IPS DF 6.9 (cell line): Measurements from ENCODE around the gene MLC1.
A peak's percentile ranks its signal among the peaks of the same experiment; 100 is the strongest.

Experiments
- DNase-seq: peaks from one replicate; pipeline ENCODE4 v3.0.0-alpha.2; 2013; ENCODE audit warnings: low read depth, low spot score
- H3K27ac ChIP-seq: one replicate; pipeline ENCODE4 v1.5.1; 2013; ENCODE audit warnings: low read length, control low read depth
- H3K27me3 ChIP-seq: 2 replicates; pipeline ENCODE4 v1.6.1; 2013; ENCODE audit warnings: mild to moderate bottlenecking, low read length; ENCODE audit not compliant: control insufficient read depth, insufficient read depth
- H3K36me3 ChIP-seq: 2 replicates; pipeline ENCODE4 v1.6.1; 2013; ENCODE audit warnings: low read length; ENCODE audit not compliant: control insufficient read depth, insufficient read depth
- H3K4me1 ChIP-seq: 2 replicates; pipeline ENCODE4 v1.6.1; 2013; ENCODE audit warnings: low read length; ENCODE audit not compliant: control insufficient read depth, insufficient read depth
- H3K4me3 ChIP-seq: 2 replicates; pipeline ENCODE4 v1.5.1; 2013; ENCODE audit warnings: mild to moderate bottlenecking, low read length
- H3K9me3 ChIP-seq: 2 replicates; pipeline ENCODE4 v1.6.1; 2013; ENCODE audit warnings: low read length, inconsistent platforms; ENCODE audit not compliant: control insufficient read depth, insufficient read depth
- WGBS: extraction: QIAGEN DNeasy Blood & Tissue Kit; methylation state at CpG from one replicate; pipeline ENCODE4 v1.1.7; 2013; ENCODE audit warnings: mixed read lengths, missing lambda C conversion rate; ENCODE audit not compliant: insufficient read length, insufficient coverage; 5-methylcytosine and 5-hydroxymethylcytosine counted together

The MLC1 gene

GRCh38 chr22:50022171-50022819 is 62.9 kb downstream of the MLC1 start:
- Histone ChIP-seq H3K27me3 (no peaks in the 10 kb centered on the region), H3K27ac (no peak overlapping the region)
- WGBS, result no CpG with 5 or more reads among the region's 14 CpGs

GRCh38 chr22:50020606-50021005 is 64.6 kb downstream of the MLC1 start:
- Histone ChIP-seq H3K9me3 (no peaks in the 10 kb centered on the region), H3K4me1 (no peaks in the 10 kb centered on the region; the same call in 1 of the 2 replicates), H3K27ac (no peak overlapping the region), H3K36me3 (no peaks in the 10 kb centered on the region), H3K27me3 (no peaks in the 10 kb centered on the region; the same call in 1 of the 2 replicates), H3K4me3 (no peak overlapping the region)
- no peak for DNase-seq
- no CpG with 5 or more reads among the region's 15 CpGs for WGBS

More at GRCh38 chr22:50022171-50022819, 62.9 kb downstream of the MLC1 start:
- no peaks in the 10 kb centered on the region for H3K4me1 ChIP-seq
- no peaks in the 10 kb centered on the region for H3K9me3 ChIP-seq
- no peak overlapping the region for H3K4me3 ChIP-seq
- H3K36me3 ChIP-seq, result no peaks in the 10 kb centered on the region
- DNase-seq, result no peak

- WGBS, result no CpG with 5 or more reads among the region's 3 CpGs
Observed at GRCh38 chr22:50019316-50019715, 65.9 kb downstream of the MLC1 start.

GRCh38 chr22:50018608-50019285 is 66.5 kb downstream of the MLC1 start:
- Histone ChIP-seq H3K36me3 (no peaks in the 10 kb centered on the region), H3K4me1 (peaks cover 5% of the 10 kb centered on the region), H3K4me3 (no peak overlapping the region), H3K9me3 (no peaks in the 10 kb centered on the region), H3K27ac (no peak overlapping the region), H3K27me3 (peaks cover 12% of the 10 kb centered on the region; the same call in 1 of the 2 replicates)
- no CpG with 5 or more reads among the region's 11 CpGs for WGBS
- no peak for DNase-seq

More at GRCh38 chr22:50019316-50019715, 65.9 kb downstream of the MLC1 start:
- H3K4me3 ChIP-seq, result no peak overlapping the region
- no peak for DNase-seq
- peaks cover 5% of the 10 kb centered on the region for H3K4me1 ChIP-seq
- H3K27ac ChIP-seq, result no peak overlapping the region
- H3K27me3 ChIP-seq, result peaks cover 7% of the 10 kb centered on the region; the same call in 1 of the 2 replicates
- no peaks in the 10 kb centered on the region for H3K36me3 ChIP-seq
- no peaks in the 10 kb centered on the region for H3K9me3 ChIP-seq

GRCh38 chr22:50017701-50018224 is 67.5 kb downstream of the MLC1 start:
- no CpG with 5 or more reads among the region's 6 CpGs for WGBS
- Histone ChIP-seq H3K27me3 (peaks cover 12% of the 10 kb centered on the region; the same call in 1 of the 2 replicates), H3K4me3 (no peak overlapping the region), H3K9me3 (no peaks in the 10 kb centered on the region), H3K4me1 (peaks cover 5% of the 10 kb centered on the region), H3K27ac (no peak overlapping the region), H3K36me3 (no peaks in the 10 kb centered on the region)
- DNase-seq, result no peak

- Histone ChIP-seq H3K9me3 (no peaks in the 10 kb centered on the region), H3K36me3 (no peaks in the 10 kb centered on the region), H3K27ac (no peak overlapping the region), H3K4me3 (no peak overlapping the region), H3K4me1 (peaks cover 6% of the 10 kb centered on the region), H3K27me3 (peaks cover 14% of the 10 kb centered on the region; the same call in 1 of the 2 replicates)
- no CpG with 5 or more reads among the region's 21 CpGs for WGBS
- no peak for DNase-seq
Observed at GRCh38 chr22:50016988-50017700, 68.1 kb downstream of the MLC1 start.

GRCh38 chr22:50016308-50016987 is 68.8 kb downstream of the MLC1 start:
- Histone ChIP-seq H3K9me3 (no peaks in the 10 kb centered on the region), H3K36me3 (no peaks in the 10 kb centered on the region), H3K27me3 (peaks cover 14% of the 10 kb centered on the region; the same call in 1 of the 2 replicates), H3K4me3 (no peak overlapping the region), H3K27ac (no peak overlapping the region), H3K4me1 (peaks cover 6% of the 10 kb centered on the region)
- DNase-seq, result no peak
- no CpG with 5 or more reads among the region's 20 CpGs for WGBS

GRCh38 chr22:50015451-50016307 is 69.5 kb downstream of the MLC1 start:
- H3K27me3 ChIP-seq, result peaks cover 14% of the 10 kb centered on the region; the same call in 1 of the 2 replicates

GRCh38 chr22:50014655-50015401 is 70.4 kb downstream of the MLC1 start:
- H3K4me1 ChIP-seq, result peaks cover 8% of the 10 kb centered on the region
- no peaks in the 10 kb centered on the region for H3K9me3 ChIP-seq
- peaks cover 14% of the 10 kb centered on the region; the same call in 1 of the 2 replicates for H3K27me3 ChIP-seq
- no CpG with 5 or more reads among the region's 91 CpGs for WGBS
- H3K4me3 ChIP-seq, result peak overlapping the region; percentile 19
- DNase-seq, result no peak
- no peak overlapping the region for H3K27ac ChIP-seq
- H3K36me3 ChIP-seq, result no peaks in the 10 kb centered on the region; the same call in 1 of the 2 replicates

More at GRCh38 chr22:50015451-50016307, 69.5 kb downstream of the MLC1 start:
- DNase-seq, result no peak
- H3K27ac ChIP-seq, result no peak overlapping the region
- peaks cover 8% of the 10 kb centered on the region for H3K4me1 ChIP-seq
- no peaks in the 10 kb centered on the region; the same call in 1 of the 2 replicates for H3K36me3 ChIP-seq
- no CpG with 5 or more reads among the region's 30 CpGs for WGBS
- no peak overlapping the region for H3K4me3 ChIP-seq
- no peaks in the 10 kb centered on the region for H3K9me3 ChIP-seq
